CD4-positive, CD25-positive, alpha-beta regulatory T cell (primary cell): ENCODE results near the gene CHRNA10. TPM values are rescaled to one million over a fixed set of nuclear protein-coding genes. Genes with fewer than 3 reads are reported as not detected.
"Not testable (repeated sequence)": the region's sequence is repeated elsewhere in the genome, so short reads cannot be mapped to it uniquely, and the experiment has no call there.

ENCODE experiments used
- ATAC-seq, 2 donors: fragments of 150-1000 bp; cut with Tn5 transposase; one replicate each; pipeline ENCODE4 v1.10.0; 2021; ENCODE audit warnings: low read depth in 2 of 2, moderate number of reproducible peaks in 2 of 2, moderate library complexity in 1 of 2
- DNase-seq, 3 donors: peaks; one replicate each; pipeline versions ENCODE4 v3.0.0 to v3.0.0-alpha.2; 2012 to 2022; ENCODE audit warnings: mixed read lengths in 1 of 3
- H3K27ac ChIP-seq: one replicate; pipeline ENCODE4 v1.7.0; 2013; ENCODE audit warnings: mild to moderate bottlenecking, low read length; ENCODE audit not compliant: insufficient read depth, poor library complexity, severe bottlenecking
- H3K27me3 ChIP-seq: one replicate; pipeline ENCODE4 v1.7.0; 2013; ENCODE audit warnings: low read length; ENCODE audit not compliant: control insufficient read depth, insufficient read depth
- H3K36me3 ChIP-seq: one replicate; pipeline ENCODE4 v1.7.0; 2013; ENCODE audit warnings: mild to moderate bottlenecking, low read length, moderate library complexity; ENCODE audit not compliant: control insufficient read depth, insufficient read depth
- H3K4me1 ChIP-seq: 2 replicates; pipeline ENCODE4 v1.7.0; 2013; ENCODE audit warnings: mild to moderate bottlenecking, low read length; ENCODE audit not compliant: insufficient read depth, control insufficient read depth, poor library complexity, severe bottlenecking
- H3K4me3 ChIP-seq: one replicate; pipeline ENCODE4 v1.7.0; 2013; ENCODE audit warnings: low read depth, mild to moderate bottlenecking, low read length, moderate library complexity
- H3K9me3 ChIP-seq, 2 experiments: 1 replicate in 1 of 2; 2 replicates in 1 of 2; pipeline ENCODE4 v1.7.0; 2013; ENCODE audit warnings: low read length in 2 of 2, mild to moderate bottlenecking in 1 of 2, moderate library complexity in 1 of 2; ENCODE audit not compliant: control insufficient read depth in 2 of 2
- H3K27ac Mint-ChIP-seq, 3 donors: one replicate each; pipeline ENCODE4 v1.8.0; 2020 to 2022; ENCODE audit warnings: mild to moderate bottlenecking in 3 of 3, mixed read lengths in 3 of 3, moderate library complexity in 2 of 3
- H3K27me3 Mint-ChIP-seq: one replicate; pipeline ENCODE4 v1.8.0; 2022; ENCODE audit warnings: mild to moderate bottlenecking, mixed read lengths
- H3K36me3 Mint-ChIP-seq: one replicate; pipeline ENCODE4 v1.8.0; 2020; ENCODE audit warnings: mixed read lengths
- H3K4me1 Mint-ChIP-seq, 4 donors: one replicate each; pipeline ENCODE4 v1.8.0; 2020 to 2022; ENCODE audit warnings: mixed read lengths in 4 of 4, mild to moderate bottlenecking in 1 of 4
- H3K4me3 Mint-ChIP-seq, 4 donors: one replicate each; pipeline ENCODE4 v1.8.0; 2020 to 2022; ENCODE audit warnings: mild to moderate bottlenecking in 4 of 4, mixed read lengths in 4 of 4, moderate library complexity in 3 of 4
- H3K9me3 Mint-ChIP-seq, 7 donors: one replicate each; pipeline ENCODE4 v1.8.0; 2020 to 2022; ENCODE audit warnings: mixed read lengths in 7 of 7, mild to moderate bottlenecking in 3 of 7, moderate library complexity in 2 of 7
- polyA plus RNA-seq, 4 donors: library from polyadenylated mRNA; unstranded; fragments of 300-500 nt; fragmentation: Illumina TruSeq; gene quantifications; one replicate each; pipeline ENCODE4 v1.2.3, GENCODE V29; 2021
- total RNA-seq: library from RNA; stranded (reverse); gene quantifications from one replicate; pipeline ENCODE4 v1.2.3, GENCODE V29; 2022

The CHRNA10 gene
- total and polyA plus RNA-seq, 5 donors from 2014 or later, result 0.21 to 1.4 (median 0.40) TPM; not detected in 2

DNA sequence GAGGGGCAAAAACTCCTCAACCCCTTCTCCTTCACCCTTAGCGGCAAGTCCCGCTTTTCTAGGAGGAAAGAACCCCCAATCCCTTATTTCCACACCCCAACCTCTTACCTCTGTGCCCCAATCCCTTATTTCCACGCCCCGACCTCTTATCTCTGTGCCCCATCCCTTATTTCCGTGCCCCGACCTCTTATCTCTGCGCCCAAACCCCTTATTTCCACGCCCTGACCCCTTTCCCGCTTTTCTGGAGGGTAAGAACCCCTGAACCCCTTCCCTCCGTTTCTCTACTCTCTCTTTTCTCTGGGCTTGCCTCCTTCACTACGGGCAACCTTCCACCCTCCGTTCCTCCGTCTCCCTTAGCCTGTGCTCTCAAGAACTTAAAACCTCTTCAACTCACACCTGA is 22.3 kb downstream of the CHRNA10 start:
- H3K4me1 Mint-ChIP-seq, H3K36me3 Mint-ChIP-seq, H3K27ac ChIP-seq, H3K27me3 ChIP-seq, H3K4me3 ChIP-seq, H3K4me3 Mint-ChIP-seq, H3K36me3 ChIP-seq, ATAC-seq, DNase-seq, H3K9me3 ChIP-seq, H3K4me1 ChIP-seq, H3K27ac Mint-ChIP-seq: not testable (repeated sequence)
- peaks cover 43% of the 10 kb centered on the region for H3K27me3 Mint-ChIP-seq
- peaks cover 0 to 12% (median 0%) of the 10 kb centered on the region in 7 donors for H3K9me3 Mint-ChIP-seq

DNA sequence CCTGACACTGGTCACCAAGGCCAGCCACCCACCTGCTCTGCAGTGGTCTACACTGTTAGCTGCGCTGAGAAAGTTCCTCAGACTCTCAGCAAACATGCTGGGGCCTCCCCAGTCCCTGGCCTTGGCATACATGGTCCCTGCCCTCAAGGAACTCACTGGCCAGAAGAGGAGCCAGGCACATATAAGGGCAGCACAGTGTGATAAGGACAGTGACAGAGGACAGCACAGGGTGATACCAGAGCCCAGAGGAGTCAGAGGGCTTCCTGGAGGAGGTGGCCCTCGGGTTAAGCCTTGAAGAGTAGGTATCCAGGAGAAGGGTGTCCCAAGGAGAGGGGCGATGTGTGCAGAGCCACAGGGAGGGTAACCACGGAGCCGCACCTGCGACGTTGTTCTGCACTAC is 25.6 kb downstream of the CHRNA10 start:
- H3K27me3 ChIP-seq, result peaks cover 5% of the 10 kb centered on the region
- no peaks in the 10 kb centered on the region for H3K9me3 ChIP-seq
- no peak overlapping the region for H3K4me3 ChIP-seq
- ATAC-seq (no peak), DNase-seq (no peak)
- no peak overlapping the region for H3K27ac Mint-ChIP-seq
- peaks cover 0 to 10% (median 2%) of the 10 kb centered on the region in 4 donors for H3K4me1 Mint-ChIP-seq
- H3K27ac ChIP-seq, result no peak overlapping the region
- H3K4me3 Mint-ChIP-seq, result peak overlapping the region in 1 of 4 donors; percentile 39
- no peaks in the 10 kb centered on the region for H3K36me3 Mint-ChIP-seq
- peaks cover 14% of the 10 kb centered on the region for H3K4me1 ChIP-seq
- peaks cover 0 to 9% (median 0%) of the 10 kb centered on the region in 7 donors for H3K9me3 Mint-ChIP-seq
- no peaks in the 10 kb centered on the region for H3K36me3 ChIP-seq
- H3K27me3 Mint-ChIP-seq, result peaks cover 46% of the 10 kb centered on the region

DNA sequence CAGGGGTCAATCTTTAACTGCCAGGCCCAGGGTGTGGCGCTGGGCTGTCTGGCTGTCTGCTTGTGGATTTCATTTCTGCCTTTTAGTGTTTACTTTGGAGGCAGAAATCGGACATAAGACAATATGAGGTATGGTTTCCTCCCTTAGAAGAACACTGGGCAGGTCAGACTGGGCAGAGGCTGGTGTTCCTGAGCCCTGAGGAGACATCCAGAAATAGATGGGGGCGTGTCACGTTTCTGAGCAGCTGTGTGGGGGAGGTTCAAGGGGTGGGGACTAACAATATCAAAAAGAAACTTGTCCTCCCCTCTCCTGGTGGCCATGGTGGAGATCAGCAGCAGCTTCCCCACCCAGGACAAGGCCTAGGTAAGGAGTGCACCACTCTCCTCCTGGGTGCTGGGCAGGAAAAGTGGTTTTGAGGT is 26.4 kb downstream of the CHRNA10 start, which contains the start of gene ART1:
TSS of gene ART1 (plus strand) at position 312 of the 419 bp plus-strand sequence. CDS start 14,086 bp downstream, outside the sequence.
- Histone ChIP-seq H3K27me3 (peaks cover 5% of the 10 kb centered on the region), H3K27ac (no peak within 1 kb of the TSS), H3K9me3 (no peaks in the 10 kb centered on the region), H3K36me3 (no peaks in the 10 kb centered on the region), H3K4me1 (peaks cover 14% of the 10 kb centered on the region), H3K4me3 (no peak within 1 kb of the TSS)
- DNase-seq (no peak), ATAC-seq (no peak)
- peak within 1 kb of the TSS in 1 of 4 donors; percentile 39 for H3K4me3 Mint-ChIP-seq
- H3K9me3 Mint-ChIP-seq, result peaks cover 0 to 9% (median 0%) of the 10 kb centered on the region in 7 donors
- no peaks in the 10 kb centered on the region for H3K36me3 Mint-ChIP-seq
- H3K4me1 Mint-ChIP-seq, result peaks cover 0 to 10% (median 2%) of the 10 kb centered on the region in 4 donors
- H3K27ac Mint-ChIP-seq, result no peak within 1 kb of the TSS
- H3K27me3 Mint-ChIP-seq, result peaks cover 41% of the 10 kb centered on the region

DNA sequence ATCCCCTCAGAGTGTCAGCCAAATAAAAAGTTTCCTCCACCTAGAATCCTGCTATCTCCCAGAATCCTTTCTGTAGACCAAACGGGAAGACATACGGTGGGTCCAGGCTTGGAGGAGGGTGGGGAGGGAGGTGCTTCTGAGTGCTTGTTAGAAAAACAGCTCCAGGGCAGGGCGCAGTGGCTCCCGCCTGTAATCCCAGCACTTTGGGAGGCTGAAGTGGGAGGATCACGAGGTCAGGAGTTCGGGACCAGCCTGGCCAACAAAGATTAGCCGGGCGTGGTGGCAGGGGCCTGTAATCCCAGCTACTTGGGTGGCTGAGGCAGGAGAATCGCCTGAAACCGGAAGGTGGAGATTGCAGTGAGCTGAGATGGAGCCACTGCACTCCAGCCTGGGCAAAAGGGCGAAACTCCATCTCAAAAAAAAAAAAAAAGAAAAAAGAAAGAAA is 28.1 kb downstream of the CHRNA10 start:
- peaks cover 34% of the 10 kb centered on the region for H3K27me3 Mint-ChIP-seq

DNA sequence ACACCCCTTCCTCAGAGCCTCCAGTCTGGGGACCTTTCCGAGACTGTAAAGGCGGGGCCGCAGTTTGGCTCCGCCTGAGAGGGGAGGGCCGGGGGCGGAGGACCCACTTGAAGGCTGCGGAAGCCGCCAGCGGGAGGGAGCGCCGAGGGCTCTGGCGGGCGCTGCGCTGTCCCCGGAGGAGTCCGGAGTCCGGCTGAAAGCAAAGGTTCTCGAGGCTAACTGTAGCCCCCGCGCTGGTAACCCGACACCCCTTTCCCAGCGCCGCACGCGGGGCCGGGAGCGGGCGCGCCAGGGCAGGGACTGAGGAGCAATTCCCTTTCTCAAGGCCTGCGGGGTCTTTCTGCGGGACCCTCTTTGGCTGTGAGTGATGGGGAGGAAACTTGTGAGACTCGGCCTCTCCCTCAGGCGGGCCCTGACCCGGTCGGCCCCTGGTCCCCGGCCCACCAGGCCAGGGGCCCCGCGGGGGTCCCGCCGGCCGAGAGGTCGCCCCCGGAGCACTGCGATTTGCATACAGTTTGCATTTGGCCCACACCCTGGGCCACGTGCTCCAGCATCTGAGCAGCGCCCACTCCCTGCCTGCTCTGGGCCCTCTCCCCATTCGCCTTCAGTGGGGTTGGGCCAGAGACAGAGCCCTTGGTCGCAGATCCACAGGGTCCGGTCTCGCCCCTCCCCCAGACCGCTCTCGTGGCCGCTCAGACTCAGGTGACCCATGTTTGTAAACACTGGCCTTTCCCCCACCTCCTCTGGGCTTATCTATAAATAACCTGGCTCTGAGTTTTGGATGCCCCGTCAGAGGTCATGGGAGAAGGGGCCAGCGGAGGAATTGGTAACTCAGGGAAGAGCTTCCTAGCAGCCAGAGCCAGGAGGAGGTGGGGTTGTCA is 28.9 kb downstream of the CHRNA10 start:
- H3K27me3 Mint-ChIP-seq, result peaks cover 31% of the 10 kb centered on the region
- no peaks in the 10 kb centered on the region for H3K36me3 Mint-ChIP-seq
- H3K4me3 Mint-ChIP-seq, result peak overlapping the region; percentile 44 to 78 (median 70)
- H3K27ac Mint-ChIP-seq, result no peak overlapping the region
- H3K36me3 ChIP-seq, result no peaks in the 10 kb centered on the region
- H3K27me3 ChIP-seq, result peaks cover 5% of the 10 kb centered on the region
- DNase-seq (peak; percentile 53 to 73 (median 57)), ATAC-seq (peak; percentile 64 to 91)
- H3K27ac ChIP-seq, result no peak overlapping the region
- H3K9me3 Mint-ChIP-seq, result peaks cover 0 to 8% (median 0%) of the 10 kb centered on the region in 7 donors
- no peaks in the 10 kb centered on the region for H3K9me3 ChIP-seq
- peaks cover 14% of the 10 kb centered on the region for H3K4me1 ChIP-seq
- H3K4me1 Mint-ChIP-seq, result peaks cover 0 to 10% (median 2%) of the 10 kb centered on the region in 4 donors
- H3K4me3 ChIP-seq, result no peak overlapping the region

More for the DNA sequence above, 28.1 kb downstream of the CHRNA10 start:
- Mint-ChIP-seq H3K4me1 (peaks cover 0 to 10% (median 2%) of the 10 kb centered on the region in 4 donors), H3K4me3 (peak overlapping the region in 2 of 4 donors; percentile 44 to 78)
- not testable (repeated sequence) for H3K27ac ChIP-seq, ATAC-seq, H3K36me3 Mint-ChIP-seq, H3K36me3 ChIP-seq, H3K4me3 ChIP-seq, DNase-seq, H3K27me3 ChIP-seq, H3K27ac Mint-ChIP-seq, H3K9me3 Mint-ChIP-seq, H3K9me3 ChIP-seq
- peaks cover 14% of the 10 kb centered on the region for H3K4me1 ChIP-seq

DNA sequence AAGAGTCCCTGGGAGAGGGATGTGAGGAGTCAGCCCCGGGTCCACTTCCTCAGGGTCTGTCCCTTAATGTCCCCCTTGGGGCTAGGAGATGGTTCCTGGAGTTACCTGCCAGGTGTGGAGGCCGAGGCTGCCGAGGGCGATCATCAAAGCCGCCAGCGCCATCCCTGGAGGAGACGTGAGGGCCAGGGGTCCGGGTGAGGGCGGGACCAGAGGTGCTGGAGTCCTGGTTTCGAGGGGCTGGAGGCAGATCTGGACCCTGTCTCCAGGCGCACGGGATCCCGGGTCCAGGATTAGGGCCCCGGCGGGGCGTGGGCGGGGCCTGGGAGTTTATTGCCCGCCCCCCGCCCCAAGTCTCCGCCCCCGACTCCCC is 29.5 kb downstream of the CHRNA10 start, which contains the start of gene ART5:
TSS of gene ART5 (minus strand) at position 292 of the 370 bp plus-strand sequence. CDS start at position 162, 130 bp downstream.
- Mint-ChIP-seq H3K27ac (peak within 1 kb of the TSS in 2 of 3 donors; percentile 49 to 78), H3K36me3 (no peaks in the 10 kb centered on the region), H3K4me1 (peaks cover 0 to 10% (median 2%) of the 10 kb centered on the region in 4 donors), H3K9me3 (peaks cover 0 to 8% (median 0%) of the 10 kb centered on the region in 7 donors), H3K4me3 (peak within 1 kb of the TSS; percentile 44 to 80 (median 76)), H3K27me3 (peaks cover 35% of the 10 kb centered on the region)
- no peaks in the 10 kb centered on the region for H3K9me3 ChIP-seq
- no peaks in the 10 kb centered on the region for H3K36me3 ChIP-seq
- H3K4me3 ChIP-seq, result no peak within 1 kb of the TSS
- peaks cover 14% of the 10 kb centered on the region for H3K4me1 ChIP-seq
- H3K27me3 ChIP-seq, result peaks cover 5% of the 10 kb centered on the region
- ATAC-seq, result peak in 1 of 2 donors; percentile 9
- no peak within 1 kb of the TSS for H3K27ac ChIP-seq
- no peak for DNase-seq

DNA sequence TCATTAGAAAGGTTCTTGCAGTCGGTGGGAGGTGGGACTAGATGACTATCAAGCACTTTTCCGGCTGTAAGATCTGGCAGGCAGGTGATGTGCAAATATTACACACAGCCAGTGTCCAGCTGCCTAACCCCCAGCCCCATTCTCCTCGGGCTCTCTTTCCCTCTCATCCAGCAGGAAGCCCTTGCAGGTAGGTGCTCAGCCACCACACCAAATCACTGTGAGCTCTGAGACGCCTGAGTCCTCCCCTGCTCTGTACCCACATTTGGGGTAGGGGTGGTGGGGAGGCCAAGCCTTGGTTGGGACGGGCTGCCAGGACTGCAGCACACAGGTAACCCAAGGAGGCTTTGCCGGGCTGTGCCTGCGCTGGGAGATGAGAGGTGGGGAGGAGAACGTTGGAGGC is 30.0 kb downstream of the CHRNA10 start:
- Histone ChIP-seq H3K36me3 (no peaks in the 10 kb centered on the region), H3K9me3 (no peaks in the 10 kb centered on the region), H3K27ac (no peak overlapping the region), H3K27me3 (peaks cover 5% of the 10 kb centered on the region), H3K4me3 (no peak overlapping the region), H3K4me1 (peaks cover 14% of the 10 kb centered on the region)
- H3K36me3 Mint-ChIP-seq, result no peaks in the 10 kb centered on the region
- H3K4me3 Mint-ChIP-seq, result peak overlapping the region; percentile 15 to 80 (median 59)
- H3K9me3 Mint-ChIP-seq, result peaks cover 0 to 8% (median 0%) of the 10 kb centered on the region in 7 donors
- H3K27me3 Mint-ChIP-seq, result peaks cover 37% of the 10 kb centered on the region
- ATAC-seq (no peak), DNase-seq (no peak)
- peaks cover 0 to 10% (median 2%) of the 10 kb centered on the region in 4 donors for H3K4me1 Mint-ChIP-seq
- H3K27ac Mint-ChIP-seq, result peak overlapping the region in 2 of 3 donors; percentile 49 to 78
